Skeletal muscle tissue (tissue), 4 donors: Measurements from ENCODE around the gene FGD5. TPM values are rescaled to one million over a fixed set of nuclear protein-coding genes. Genes with fewer than 3 reads are reported as not detected.
A peak's percentile ranks its signal among the peaks of the same experiment; 100 is the strongest.
"Not testable (repeated sequence)": the region's sequence is repeated elsewhere in the genome, so short reads cannot be mapped to it uniquely, and the experiment has no call there.

Experiments used
- H3K27ac ChIP-seq: one replicate; pipeline ENCODE4 v1.7.0; 2013; ENCODE audit warnings: mild to moderate bottlenecking, low read depth, low read length, inconsistent platforms
- H3K27me3 ChIP-seq, 3 donors: one replicate each; pipeline ENCODE4 v1.7.0; 2013; ENCODE audit warnings: low read length in 3 of 3; ENCODE audit not compliant: control insufficient read depth in 3 of 3, insufficient read depth in 3 of 3
- H3K36me3 ChIP-seq, 3 donors: one replicate each; pipeline ENCODE4 v1.7.0; 2013; ENCODE audit warnings: low read length in 3 of 3; ENCODE audit not compliant: control insufficient read depth in 3 of 3, insufficient read depth in 3 of 3
- H3K4me1 ChIP-seq, 3 donors: one replicate each; pipeline ENCODE4 v1.7.0; 2013; ENCODE audit warnings: low read length in 3 of 3, mild to moderate bottlenecking in 3 of 3; ENCODE audit not compliant: control insufficient read depth in 3 of 3, insufficient read depth in 3 of 3
- H3K4me3 ChIP-seq, 3 donors: one replicate each; pipeline ENCODE4 v1.7.0; 2013; ENCODE audit warnings: low read length in 3 of 3
- H3K9ac ChIP-seq, 3 donors: one replicate each; pipeline ENCODE4 v1.7.0; 2013; ENCODE audit warnings: low read length in 3 of 3, mild to moderate bottlenecking in 3 of 3, moderate library complexity in 2 of 3, low read depth in 1 of 3
- H3K9me3 ChIP-seq, 3 donors: one replicate each; pipeline ENCODE4 v1.7.0; 2013; ENCODE audit warnings: low read length in 3 of 3; ENCODE audit not compliant: control insufficient read depth in 3 of 3
- total RNA-seq: library from RNA; depleted of rRNA; stranded (reverse); fragments of >200 nt; gene quantifications from one replicate; pipeline ENCODE4 v1.2.3, GENCODE V29; 2014
- donor health status: Osteomylitis.

FGD5 gene
- total RNA-seq, 1 donor from 2014 or later: 15.7 TPM

GRCh38 chr3:14894085-14894484, 75.3 kb downstream of the FGD5 start:
- no peak overlapping the region for H3K9ac ChIP-seq

GRCh38 chr3:14897266-14897665, 78.5 kb downstream of the FGD5 start:
- no peak overlapping the region for H3K4me3 ChIP-seq
- peaks cover 0 to 2% (median 0%) of the 10 kb centered on the region in 3 donors for H3K27me3 ChIP-seq
- no peak overlapping the region for H3K27ac ChIP-seq
- H3K36me3 ChIP-seq: peaks cover 0 to 27% (median 11%) of the 10 kb centered on the region in 3 donors
- H3K9ac ChIP-seq: no peak overlapping the region
- no peaks in the 10 kb centered on the region for H3K9me3 ChIP-seq
- peaks cover 0 to 2% (median 2%) of the 10 kb centered on the region in 3 donors for H3K4me1 ChIP-seq

More at GRCh38 chr3:14894085-14894484, 75.3 kb downstream of the FGD5 start:
- Histone ChIP-seq H3K4me3 (no peak overlapping the region), H3K4me1 (peaks cover 5 to 15% (median 7%) of the 10 kb centered on the region in 3 donors), H3K9me3 (no peaks in the 10 kb centered on the region), H3K27ac (no peak overlapping the region), H3K27me3 (peaks cover 0 to 2% (median 0%) of the 10 kb centered on the region in 3 donors), H3K36me3 (peaks cover 0 to 16% (median 2%) of the 10 kb centered on the region in 3 donors)

DNA sequence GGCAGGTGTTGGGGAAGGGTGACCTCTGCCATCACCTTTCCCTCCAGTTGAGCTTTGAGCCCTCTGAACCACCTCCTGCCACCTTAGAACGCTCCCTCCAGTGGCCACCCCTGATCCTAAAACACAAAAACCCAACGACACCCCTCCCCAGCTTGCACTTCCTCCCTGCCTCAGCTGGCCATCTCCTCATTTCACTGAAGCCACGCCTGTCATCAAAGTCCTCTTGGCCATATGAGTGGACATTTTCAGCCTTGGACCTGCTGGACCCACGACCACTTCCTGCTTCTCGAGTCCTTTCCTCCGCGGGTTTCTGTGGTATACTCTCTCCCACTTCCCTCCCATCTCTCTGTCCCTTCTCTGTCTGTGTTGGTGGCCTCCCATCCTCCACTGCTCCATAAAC, 80.2 kb downstream of the FGD5 start:
- Histone ChIP-seq H3K9me3 (no peaks in the 10 kb centered on the region), H3K36me3 (peaks cover 0 to 27% (median 11%) of the 10 kb centered on the region in 3 donors), H3K4me3 (no peak overlapping the region)

DNA sequence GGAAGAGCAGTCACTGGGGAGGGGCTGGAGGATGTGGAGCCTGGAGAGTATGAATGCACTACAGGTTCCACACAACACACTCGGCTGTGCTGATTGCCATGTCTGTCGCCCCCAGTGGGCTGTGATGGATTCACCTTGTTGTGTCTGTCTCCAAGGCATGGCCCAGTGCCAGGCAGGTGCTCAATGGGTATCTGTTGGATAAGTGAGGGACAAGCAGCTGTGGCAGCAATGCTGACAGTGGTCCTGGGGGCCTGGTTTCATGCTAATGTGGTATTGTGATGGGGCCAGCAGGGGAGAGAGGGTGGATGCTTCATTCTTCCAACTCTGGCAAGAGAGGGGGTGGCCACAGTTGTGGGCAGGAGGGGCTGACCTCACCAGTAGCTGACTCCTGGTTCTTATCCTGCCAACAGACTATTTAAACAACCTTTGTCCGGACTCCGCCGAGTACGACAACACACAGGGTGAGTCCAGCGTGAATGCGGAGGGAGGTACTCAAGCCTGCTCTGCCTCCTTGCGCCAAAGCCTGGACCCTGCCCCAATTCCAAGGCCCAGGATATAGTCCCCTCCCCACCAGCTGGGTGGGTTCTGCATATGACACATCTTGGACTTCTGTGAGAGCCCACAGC, 81.3 kb downstream of the FGD5 start:
- no peak overlapping the region for H3K4me3 ChIP-seq
- no peak overlapping the region for H3K9ac ChIP-seq
- H3K36me3 ChIP-seq: peaks cover 0 to 27% (median 11%) of the 10 kb centered on the region in 3 donors
- H3K27ac ChIP-seq: no peak overlapping the region
- H3K27me3 ChIP-seq: peaks cover 0 to 2% (median 0%) of the 10 kb centered on the region in 3 donors
- peaks cover 0 to 7% (median 6%) of the 10 kb centered on the region in 3 donors for H3K4me1 ChIP-seq
- no peaks in the 10 kb centered on the region for H3K9me3 ChIP-seq

More for the DNA sequence above, 80.2 kb downstream of the FGD5 start:
- Histone ChIP-seq H3K27me3 (peaks cover 0 to 2% (median 0%) of the 10 kb centered on the region in 3 donors), H3K4me1 (peaks cover 0 to 7% (median 6%) of the 10 kb centered on the region in 3 donors), H3K9ac (no peak overlapping the region), H3K27ac (no peak overlapping the region)

DNA sequence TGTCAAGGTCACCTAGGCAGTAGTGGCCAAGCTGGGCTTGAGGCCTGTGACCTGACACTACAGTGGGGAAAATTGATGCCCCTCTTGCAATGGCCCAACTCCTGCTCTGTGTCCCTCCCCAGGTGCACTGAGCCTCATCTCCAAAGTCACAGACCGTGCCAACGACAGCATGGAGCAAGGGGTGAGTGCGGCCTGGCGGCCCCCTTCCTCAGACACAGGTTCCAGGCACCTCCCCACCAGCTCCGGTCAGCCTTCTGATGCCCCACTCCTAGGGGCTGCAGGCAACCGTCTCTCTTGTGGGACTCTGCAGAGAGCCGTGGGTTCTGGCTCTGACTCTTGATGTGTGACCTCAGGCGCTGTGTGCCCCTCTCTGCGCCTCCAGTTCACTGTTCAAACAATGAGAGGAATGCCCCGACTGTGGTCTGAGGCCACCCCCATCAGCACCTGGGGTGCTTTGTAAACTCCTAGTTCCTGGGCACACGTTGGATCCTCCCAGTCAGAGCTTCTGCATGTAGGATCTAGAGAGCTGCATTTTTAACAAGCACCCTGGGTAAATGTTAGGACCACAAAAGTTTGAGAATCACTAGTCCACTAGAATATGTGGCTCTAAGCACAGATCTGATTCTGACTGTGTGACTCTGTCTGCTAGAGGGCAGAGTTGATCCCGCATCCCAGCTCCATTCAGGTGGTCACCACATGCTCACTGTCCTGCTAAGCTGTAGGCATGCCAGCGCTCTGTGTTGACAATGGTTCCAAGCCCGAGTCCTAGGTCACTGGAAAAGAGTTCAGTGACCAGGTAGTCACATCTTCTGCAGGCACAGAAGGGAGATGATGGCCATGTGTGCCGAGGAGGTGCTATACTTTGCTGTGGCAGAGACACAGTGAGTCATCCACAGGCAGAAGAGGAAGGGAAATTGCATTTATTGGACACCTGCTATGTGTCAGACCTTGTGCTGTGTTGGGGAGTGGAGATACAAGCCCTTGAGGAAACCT, 82.4 kb downstream of the FGD5 start:
- no peaks in the 10 kb centered on the region for H3K9me3 ChIP-seq
- H3K9ac ChIP-seq: no peak overlapping the region
- H3K4me1 ChIP-seq: peaks cover 0 to 8% (median 6%) of the 10 kb centered on the region in 3 donors
- H3K27ac ChIP-seq: no peak overlapping the region
- no peak overlapping the region for H3K4me3 ChIP-seq
- peaks cover 0 to 27% (median 11%) of the 10 kb centered on the region in 3 donors for H3K36me3 ChIP-seq
- H3K27me3 ChIP-seq: peaks cover 0 to 2% (median 0%) of the 10 kb centered on the region in 3 donors

DNA sequence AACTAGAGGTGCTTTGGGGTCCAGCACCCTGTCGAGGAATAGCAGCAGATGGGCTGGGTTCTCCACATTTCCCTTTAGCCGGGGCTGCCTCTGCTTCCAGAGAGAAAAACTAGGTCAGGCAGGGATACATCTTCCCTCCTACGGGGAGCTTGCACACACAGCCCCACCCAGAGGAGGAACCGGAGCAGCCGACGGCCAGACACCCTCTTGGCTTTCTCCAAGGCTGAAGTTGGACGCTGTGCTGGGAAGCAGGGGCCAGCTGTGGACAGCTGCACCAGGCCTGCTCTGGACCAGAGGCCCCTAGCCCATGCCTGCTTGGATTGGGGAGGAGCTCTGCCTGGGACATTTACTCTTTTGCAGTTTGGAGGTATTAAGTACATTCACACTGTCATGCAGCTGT, 84.0 kb downstream of the FGD5 start:
- Histone ChIP-seq H3K4me3 (no peak overlapping the region), H3K27me3 (peaks cover 0 to 2% (median 0%) of the 10 kb centered on the region in 3 donors), H3K27ac (peak overlapping the region; percentile 30), H3K36me3 (peaks cover 0 to 24% (median 11%) of the 10 kb centered on the region in 3 donors), H3K9ac (no peak overlapping the region), H3K9me3 (no peaks in the 10 kb centered on the region), H3K4me1 (peaks cover 0 to 14% (median 6%) of the 10 kb centered on the region in 3 donors)

GRCh38 chr3:14903501-14903900, 84.7 kb downstream of the FGD5 start:
- H3K36me3 ChIP-seq: peaks cover 0 to 18% (median 11%) of the 10 kb centered on the region in 3 donors
- H3K9me3 ChIP-seq, H3K9ac ChIP-seq: not testable (repeated sequence)

DNA sequence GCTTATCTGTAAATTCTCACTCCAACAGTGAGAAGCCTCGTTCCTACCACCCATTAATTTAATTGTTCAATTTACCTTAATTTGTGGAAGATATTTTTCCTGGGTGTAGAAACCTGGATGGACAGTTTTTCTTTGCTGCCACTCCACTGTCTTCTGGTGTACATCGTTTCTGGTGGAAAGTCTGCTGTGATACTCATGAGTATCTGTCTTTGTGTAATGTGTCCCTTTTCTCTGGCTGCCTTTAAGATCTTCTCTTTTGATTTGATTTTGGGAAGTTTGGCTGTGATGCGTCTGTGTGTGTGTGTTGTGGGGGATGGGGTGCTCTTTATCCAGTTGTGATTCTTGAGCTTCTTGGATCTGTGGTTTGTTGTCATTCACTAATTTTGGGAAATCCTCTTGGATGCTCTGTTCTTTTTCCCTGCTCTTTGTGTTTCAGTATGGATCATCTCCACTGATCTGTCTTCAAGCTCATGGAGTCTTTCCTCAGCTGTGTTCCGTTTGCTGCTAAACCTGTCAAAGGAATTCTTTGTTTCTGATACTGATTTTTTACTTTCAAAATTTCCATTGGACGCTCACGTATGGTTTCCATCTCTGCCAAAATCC, 86.4 kb downstream of the FGD5 start:
- no peak overlapping the region for H3K4me3 ChIP-seq
- H3K9ac ChIP-seq: no peak overlapping the region
- H3K27me3 ChIP-seq: no peaks in the 10 kb centered on the region
- no peak overlapping the region for H3K27ac ChIP-seq
- peaks cover 0 to 14% (median 6%) of the 10 kb centered on the region in 3 donors for H3K4me1 ChIP-seq
- H3K36me3 ChIP-seq: peaks cover 0 to 7% (median 5%) of the 10 kb centered on the region in 3 donors
- H3K9me3 ChIP-seq: no peaks in the 10 kb centered on the region

More at GRCh38 chr3:14903501-14903900, 84.7 kb downstream of the FGD5 start:
- H3K27me3 ChIP-seq, H3K27ac ChIP-seq, H3K4me3 ChIP-seq: not testable (repeated sequence)
- peaks cover 0 to 14% (median 6%) of the 10 kb centered on the region in 3 donors for H3K4me1 ChIP-seq

- H3K27me3 ChIP-seq: no peaks in the 10 kb centered on the region
- H3K4me1 ChIP-seq: peaks cover 0 to 14% (median 6%) of the 10 kb centered on the region in 3 donors
- no peak overlapping the region for H3K27ac ChIP-seq
- H3K9ac ChIP-seq: no peak overlapping the region
- no peaks in the 10 kb centered on the region for H3K9me3 ChIP-seq
- peaks cover 0 to 4% (median under 1%) of the 10 kb centered on the region in 3 donors for H3K36me3 ChIP-seq
- H3K4me3 ChIP-seq: no peak overlapping the region
Observed at GRCh38 chr3:14906355-14906971, 87.7 kb downstream of the FGD5 start.
